Activated T-helper 1 cell treated with anti-CD3 and anti-CD28 coated beads, Interleukin-2, amount 50 U/mL, for 16 hours (primary cell): Measurements from ENCODE around the gene SOCS4.
"Not testable (repeated sequence)": the region's sequence is repeated elsewhere in the genome, so short reads cannot be mapped to it uniquely, and the experiment has no call there.

ENCODE experiments used
- DNase-seq, 2 donors: peaks; one replicate each; pipeline ENCODE4 v3.0.0-alpha.2; 2020; ENCODE audit warnings: low read depth in 1 of 2, low spot score in 1 of 2

Gene SOCS4, protein sequence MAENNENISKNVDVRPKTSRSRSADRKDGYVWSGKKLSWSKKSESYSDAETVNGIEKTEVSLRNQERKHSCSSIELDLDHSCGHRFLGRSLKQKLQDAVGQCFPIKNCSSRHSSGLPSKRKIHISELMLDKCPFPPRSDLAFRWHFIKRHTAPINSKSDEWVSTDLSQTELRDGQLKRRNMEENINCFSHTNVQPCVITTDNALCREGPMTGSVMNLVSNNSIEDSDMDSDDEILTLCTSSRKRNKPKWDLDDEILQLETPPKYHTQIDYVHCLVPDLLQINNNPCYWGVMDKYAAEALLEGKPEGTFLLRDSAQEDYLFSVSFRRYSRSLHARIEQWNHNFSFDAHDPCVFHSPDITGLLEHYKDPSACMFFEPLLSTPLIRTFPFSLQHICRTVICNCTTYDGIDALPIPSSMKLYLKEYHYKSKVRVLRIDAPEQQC

DNA sequence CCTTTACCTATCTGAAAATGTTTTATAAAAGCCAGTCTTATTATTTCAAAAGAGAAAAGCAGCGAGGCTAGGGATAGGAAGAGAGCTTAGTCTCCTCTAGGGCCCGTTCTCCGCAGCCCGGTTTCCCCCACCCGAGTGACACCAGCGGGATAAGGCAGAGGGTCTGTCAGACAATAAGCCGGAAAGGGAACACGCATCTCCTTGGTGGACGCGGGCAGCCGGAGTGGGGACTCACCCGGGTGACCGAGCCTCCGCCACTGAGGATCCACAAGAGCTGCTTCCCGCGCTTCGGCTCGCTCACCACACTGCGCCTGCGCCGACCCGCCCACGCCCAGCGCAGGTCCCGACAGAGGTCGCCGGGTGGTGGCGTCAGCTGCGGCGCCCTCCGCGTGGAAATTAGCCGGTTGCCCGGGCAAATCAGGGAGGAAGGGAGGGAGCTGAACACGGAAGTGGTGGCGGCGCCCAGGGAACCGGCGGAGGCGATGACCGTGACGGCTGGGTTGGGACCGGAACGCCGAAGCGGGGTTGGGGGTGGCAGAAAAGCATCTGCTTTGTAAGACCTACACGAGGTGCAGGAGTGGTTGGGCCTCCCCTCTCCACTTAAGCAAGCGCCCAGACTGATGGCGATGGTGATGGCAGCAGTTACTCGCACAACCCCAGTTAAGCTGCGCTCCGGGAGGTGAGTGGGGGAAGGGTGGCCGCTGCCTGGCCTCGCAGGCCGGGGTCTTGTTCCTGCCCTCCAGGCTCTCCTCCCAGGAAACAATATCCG is at the start of gene SOCS4, which contains the start of gene WDHD1:
Gene SOCS4 (plus strand): TSS at position 444 of the 769 bp plus-strand sequence. CDS start 15,806 bp downstream, outside the sequence.
Gene WDHD1 (minus strand): TSS at position 307 of the 769 bp plus-strand sequence. CDS start 312 bp downstream, outside the sequence.
- DNase-seq = peak; percentile 92 to 95

DNA sequence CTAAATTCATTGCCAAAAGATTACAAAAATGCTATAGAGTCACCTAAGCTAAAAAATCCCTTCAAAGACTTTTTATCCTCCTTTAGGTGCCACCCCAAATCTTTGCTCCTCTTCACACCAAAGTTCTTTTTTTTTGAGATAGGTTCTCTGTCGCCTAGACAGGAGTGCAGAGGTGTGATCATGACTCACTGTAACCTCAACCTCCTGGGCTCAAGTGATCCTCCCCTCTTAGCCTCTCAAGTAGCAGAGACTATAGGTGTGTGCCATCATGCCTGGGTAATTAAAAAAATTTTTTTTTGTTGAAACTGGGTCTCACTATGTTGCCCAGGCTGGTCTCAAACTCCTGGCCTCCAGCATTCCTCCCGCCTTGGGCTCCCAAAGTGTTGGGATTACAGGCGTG is 48.0 kb upstream of the SOCS4 start:
- DNase-seq = no peak

DNA sequence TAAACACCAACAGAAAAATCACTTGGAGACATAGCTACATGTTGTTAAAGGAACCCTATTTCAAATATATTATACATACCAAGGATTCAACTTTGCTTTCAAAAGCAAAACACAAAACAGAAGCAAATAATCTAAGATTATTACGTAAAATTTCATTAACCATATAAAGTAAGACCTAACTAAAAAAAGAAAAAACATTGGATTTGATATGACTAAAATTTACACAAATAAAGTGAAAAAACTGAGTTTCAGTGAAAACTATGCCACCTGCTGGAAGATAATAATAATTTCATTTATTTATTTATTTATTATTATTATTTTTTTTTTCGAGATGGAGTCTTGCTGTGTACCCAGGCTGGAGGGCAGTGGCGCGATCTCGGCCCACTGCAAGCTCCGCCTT is 45.3 kb upstream of the SOCS4 start:
- no peak for DNase-seq

DNA sequence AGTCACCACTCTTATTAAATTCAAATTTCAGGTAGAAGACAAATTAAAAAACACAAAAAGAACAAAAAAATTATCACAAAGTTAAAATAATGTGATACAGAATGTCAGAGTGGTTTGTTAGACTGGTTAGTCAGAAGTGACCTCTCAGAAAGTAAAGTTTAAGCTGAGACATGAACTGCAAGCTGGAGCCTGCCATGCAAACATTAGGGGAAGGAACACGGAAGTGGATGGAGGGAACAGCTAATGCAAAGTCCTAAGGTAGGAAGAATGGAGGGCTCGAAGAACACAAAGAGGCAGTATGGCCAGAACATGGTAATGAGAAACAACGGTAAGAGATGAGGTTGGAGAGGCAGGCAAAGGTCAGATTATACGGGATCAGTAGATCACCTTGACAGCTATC is 41.9 kb upstream of the SOCS4 start:
- DNase-seq = no peak

DNA sequence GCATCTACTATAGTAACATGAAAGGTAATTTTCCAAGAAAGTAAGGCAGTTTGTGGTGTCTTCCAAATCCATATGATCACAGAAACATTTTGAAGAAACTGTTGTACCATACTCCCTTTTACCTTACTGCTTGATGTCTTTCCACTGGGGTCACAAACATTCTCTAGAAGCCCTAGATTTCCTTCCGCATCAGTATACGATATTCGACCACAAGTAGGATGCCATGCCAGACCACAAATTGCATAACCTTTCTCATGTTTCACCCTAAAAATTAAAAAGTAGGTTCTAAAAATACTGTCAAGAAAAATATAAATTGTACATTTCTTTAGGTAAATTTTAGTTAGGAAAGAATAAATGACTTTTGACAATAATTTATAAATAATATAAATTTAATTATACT is 26.7 kb upstream of the SOCS4 start:
- no peak for DNase-seq

DNA sequence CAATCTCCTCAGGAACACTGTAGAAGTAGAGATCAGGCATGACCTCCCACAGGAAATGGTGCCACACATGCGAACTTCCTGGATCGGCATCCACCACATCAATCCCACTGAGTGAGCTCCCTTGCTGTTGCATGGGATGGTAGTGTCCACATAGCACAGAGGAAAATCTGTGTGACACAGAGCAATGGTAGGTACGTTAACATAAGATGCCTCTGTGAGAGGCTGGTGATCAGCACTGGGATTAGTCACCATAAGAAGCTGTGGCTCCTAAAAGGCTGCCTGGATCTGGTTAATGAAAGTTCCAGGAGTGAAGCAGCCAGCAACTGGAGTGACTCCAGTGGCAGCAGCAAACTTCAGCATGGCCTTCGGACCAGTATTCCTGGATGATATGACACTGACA is 22.0 kb upstream of the SOCS4 start:
- DNase-seq = no peak

DNA sequence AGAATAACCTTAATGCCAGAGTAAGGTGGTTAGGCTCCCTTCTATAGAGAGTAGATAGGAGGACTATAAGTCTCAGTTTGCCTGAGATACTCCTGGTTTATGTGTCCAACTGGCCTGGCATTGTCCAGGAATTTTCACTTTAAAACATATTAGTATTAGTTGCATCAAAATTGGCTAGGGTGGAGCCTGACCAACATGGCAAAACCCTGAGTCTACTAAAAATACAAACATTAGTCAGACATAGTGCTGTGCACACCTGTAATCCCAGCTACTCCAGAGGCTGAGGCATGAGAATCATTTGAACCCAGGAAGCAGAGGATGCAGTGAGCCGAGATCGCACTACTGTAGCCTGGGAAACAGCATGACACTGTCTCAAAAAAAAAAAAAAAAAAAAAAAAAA is 12.0 kb upstream of the SOCS4 start:
- no peak for DNase-seq

DNA sequence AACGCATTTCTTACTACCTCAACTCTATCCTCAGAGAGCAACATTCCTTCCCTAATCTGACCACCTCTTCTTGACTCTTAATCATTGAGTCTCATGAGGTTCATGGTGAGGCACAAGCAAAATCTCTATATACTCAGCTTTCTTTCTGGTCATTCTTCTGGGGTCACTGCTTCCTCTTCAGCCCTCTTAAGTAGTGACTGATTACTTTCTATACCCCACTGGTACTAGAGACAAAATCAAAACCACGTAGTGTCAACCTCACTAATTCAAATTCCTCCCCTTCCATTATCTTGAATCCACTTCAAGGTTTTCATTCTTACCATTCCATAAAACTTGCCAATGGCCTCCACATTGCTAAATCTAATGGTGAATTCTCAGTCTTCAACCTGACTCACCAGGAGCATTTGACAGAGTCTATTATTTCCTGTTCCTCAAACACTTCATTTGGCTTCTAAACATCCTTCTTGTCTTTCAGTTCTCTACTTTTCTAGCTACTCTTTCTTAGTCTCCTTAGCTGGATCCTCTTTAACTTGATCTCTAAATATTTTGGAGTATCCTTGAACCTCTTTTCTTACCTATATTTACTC is 7.0 kb upstream of the SOCS4 start:
- no peak for DNase-seq

DNA sequence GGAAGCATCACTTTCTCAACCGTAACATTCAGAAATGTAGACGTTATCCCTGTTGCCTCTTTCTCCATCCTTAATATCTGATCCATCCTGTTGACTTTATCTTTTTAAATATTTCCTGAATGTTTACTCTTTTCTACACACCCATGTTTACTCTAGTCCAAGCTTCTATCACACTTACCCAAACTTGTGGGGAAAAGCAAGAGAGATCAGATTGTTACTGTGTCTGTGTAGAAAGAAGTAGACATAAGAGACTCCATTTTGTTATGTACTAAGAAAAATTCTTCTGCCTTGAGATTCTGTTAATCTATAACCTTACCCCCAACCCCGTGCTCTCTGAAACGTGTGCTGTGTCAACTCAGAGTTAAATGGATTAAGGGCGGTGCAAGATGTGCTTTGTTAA is 2.7 kb upstream of the SOCS4 start:
- not testable (repeated sequence) for DNase-seq

DNA sequence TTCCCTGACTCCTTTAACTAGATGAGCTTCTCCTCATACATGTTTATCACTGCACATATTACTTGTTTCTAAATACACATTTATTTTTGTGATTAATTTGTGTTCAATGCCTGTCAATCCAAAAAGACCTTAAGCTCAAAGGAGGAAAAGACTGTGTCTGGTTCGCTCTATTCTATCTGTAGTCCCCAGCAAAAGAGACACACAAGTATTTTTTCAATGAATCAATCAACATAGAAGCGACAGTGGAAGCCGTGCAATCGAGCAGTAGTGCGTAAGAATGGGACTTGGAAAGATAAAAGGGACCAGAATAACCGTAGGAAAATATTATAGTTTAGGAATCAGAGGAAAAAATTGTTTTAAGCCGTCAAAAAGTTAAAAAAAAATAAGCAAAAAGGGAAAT is 1.1 kb upstream of the SOCS4 start:
- no peak for DNase-seq

DNA sequence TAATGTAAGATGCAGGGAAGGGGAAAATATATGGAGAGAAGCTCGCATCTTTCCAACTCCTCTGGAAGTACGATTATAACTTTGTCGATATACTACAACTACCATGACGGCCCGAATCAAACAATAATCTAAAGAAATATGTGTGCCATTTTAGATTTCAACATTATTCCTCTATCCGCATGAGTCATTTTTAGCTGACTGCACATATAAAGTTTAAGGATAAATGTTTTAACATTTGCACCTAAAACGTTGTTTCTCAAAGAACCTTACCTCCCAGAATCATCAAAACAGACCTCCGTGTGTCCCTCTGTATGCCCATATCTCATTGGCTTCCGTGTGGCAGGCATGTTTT is 619 bp upstream of the SOCS4 start:
- no peak for DNase-seq

DNA sequence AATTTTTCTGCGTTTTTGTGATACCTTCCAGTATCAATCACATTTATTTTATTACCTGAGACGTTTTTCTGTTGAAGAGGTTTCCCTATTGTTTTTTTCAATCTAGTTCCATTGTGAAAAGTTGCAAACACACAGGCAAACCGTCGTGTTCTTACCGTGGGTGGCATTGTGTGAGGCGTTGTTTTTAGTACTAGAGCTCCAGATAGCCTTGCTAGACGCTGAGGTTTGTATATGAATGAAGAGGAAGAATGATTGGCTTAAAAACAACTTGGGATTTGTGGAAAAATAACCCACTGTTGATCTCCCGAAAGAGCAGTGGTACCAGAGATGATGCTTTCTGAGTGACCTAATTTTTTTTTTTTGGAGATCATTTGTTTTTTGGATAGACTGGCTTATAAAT is 1.0 kb downstream of the SOCS4 start:
- DNase-seq = no peak

DNA sequence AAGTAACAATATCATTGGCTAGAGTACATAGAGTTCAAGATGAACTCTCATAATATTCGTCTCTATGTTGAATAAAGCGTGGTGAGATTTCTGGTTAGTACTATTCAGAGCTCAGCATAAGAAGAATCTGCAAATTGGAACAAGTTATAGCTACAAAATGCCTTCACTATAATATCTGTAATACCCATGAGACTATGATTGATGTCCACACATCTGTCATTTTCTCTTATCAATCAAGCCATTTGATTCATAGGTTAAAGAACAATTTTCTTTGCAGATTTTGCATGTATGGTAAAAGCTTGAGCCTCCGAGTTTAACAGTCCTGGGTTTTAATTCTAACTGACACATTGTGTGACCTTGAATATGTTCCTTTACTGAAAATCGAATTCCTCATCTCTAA is 1.4 kb downstream of the SOCS4 start:
- no peak for DNase-seq

DNA sequence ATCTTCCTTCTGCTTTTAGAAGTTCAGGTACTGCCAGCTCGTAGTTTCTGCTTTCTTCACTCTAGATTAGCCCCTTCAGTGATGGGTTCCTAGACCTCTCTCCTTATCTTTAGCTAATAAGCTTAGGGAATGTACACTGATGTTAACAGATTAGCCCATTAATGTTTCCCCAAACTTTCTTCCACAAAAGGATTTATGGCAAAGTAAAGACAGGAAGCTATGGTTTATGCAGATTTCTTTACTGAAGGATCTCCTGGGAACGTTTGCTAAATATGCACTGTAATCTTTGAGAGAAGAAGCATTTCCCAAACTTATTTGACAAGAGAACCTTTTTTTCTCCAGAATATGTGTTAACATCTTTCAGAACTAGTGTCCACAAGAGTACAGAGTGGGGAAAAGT is 4.2 kb downstream of the SOCS4 start:
- no peak for DNase-seq

DNA sequence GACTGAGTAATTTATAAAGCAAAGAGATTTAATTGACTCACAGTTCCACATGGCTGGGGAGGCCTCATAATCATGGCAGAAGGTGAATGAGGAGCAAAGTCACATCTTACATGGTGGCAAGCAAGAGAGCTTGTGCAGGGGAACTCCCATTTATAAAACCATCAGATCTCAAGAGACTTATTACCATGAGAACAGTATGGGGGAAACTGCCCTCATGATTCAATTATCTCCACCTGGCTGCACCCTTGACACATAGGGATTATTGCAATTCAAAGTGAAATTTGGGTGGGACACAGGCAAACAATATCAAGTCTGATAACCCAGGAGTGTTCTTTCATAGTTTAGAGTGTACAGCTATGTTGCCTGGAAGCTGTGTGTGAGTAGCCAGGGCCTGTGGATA is 11.0 kb downstream of the SOCS4 start:
- DNase-seq = not testable (repeated sequence)

DNA sequence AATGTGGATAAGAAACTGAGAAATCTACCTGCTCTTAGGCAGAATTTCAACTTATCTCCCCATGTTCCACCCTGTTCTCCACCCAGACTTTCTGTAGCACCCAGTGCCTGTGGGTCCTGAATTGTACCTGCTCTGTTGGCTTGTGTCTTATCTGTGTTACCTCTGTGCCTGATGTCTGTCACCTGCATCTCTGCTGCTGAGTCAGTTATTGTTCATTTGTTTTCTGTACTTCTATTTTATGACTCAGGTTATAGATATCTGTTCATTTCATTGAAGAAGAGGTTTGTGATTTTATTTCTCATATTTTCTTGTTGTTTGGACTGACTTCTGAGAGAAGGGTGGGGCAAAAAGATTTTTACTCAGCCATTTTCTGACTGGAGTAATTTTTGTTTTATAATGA is 11.7 kb downstream of the SOCS4 start:
- no peak for DNase-seq

DNA sequence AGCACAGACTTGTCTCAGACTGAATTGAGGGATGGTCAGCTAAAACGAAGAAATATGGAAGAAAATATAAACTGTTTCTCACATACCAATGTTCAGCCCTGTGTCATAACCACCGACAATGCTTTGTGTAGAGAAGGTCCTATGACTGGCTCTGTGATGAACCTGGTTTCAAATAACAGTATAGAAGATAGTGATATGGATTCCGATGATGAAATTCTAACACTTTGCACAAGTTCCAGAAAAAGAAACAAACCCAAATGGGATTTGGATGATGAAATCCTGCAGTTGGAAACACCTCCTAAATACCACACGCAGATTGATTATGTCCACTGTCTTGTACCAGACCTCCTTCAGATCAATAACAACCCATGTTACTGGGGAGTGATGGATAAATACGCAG is 16.5 kb downstream of the SOCS4 start:
- DNase-seq = no peak

DNA sequence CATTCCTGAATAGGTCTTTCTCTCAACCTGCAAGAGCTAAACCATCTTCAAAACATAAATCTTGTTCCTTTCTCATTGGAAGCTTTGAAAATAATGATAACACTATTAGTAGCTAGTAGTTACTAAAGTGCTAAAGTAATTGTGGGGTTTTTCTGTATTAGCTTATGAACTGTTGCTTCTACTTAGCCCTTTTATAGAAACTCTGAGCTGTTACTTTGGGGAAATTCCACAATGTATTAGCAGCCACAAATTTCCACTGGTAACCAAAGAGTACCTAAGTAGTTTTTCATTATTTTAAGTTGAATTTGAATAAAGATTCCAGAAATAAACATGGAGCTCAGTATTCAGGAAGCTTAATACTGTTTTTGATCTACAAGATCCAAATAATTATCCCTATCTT is 18.1 kb downstream of the SOCS4 start:
- DNase-seq = no peak

DNA sequence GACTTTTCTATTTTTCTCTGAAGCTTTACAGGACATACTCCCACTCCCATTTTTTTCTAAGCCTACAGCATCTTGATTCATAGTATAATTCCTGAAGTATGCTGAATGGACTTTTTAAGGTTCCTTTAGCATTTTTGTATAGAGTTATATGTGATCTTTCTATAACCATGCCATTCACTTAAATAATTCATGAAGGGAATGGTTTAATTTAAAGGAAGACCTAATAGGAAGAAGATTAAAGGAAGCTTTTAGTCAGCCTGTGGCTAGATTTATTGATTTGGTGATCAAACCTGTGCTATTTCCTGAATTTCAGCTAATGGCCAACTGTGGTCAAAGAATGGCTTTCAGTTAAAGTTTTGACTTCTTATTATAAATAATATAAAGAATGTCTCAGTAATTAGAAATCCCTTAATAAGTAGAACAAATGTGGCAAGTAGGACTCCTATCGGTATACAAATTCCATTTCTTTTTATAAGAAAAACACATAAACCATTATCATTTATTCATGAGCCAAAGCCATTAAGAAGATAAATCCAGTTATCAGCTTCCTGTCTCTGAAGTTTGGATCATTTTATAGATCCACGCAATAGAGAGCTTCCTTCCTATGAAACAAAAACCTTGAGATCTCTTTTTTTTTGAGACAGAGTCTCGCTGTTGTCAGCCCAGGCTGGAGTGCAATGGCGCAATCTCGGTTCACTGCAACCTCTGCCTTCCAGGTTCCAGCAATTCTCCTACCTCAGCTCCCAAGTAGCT is 20.4 kb downstream of the SOCS4 start:
- DNase-seq = no peak

DNA sequence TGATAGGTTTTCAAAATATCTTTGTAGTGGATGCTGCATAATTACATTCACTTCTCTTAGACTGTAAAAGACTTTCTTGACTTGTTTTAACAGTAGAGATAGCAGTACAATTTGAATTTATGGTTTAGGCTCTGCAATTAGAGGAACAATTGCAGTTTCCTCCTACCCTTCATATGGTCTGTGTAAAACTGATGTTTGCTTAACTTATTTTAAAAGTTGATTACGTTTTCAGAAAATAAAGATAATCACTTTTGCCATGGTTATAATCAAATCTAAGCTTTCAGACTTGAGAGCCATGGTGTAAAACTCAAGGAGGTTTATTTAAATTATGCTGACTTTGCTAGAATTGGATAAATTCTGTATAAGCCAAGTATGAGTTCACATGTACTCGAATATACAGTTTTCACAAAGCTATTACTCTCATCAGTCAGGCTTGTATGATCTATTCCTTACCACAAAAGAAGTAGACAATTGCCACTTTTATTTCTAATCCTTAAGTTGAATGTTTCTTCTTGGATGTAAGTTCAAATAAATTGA is 21.9 kb downstream of the SOCS4 start:
- DNase-seq = no peak

DNA sequence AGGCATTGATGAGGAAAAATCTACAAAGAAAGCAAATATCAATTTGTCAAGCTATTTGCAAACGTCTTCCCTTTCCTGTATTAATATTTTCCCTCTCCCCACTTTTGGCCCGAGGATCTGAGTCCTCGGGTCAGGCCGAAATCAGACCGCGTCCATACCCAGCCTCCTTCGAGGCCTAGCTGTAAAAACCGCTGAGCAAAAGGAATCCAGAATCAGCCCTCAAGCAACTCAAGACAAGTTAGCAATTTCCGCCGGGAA is 24.1 kb downstream of the SOCS4 start:
- no peak for DNase-seq
